A549 (cell line): ENCODE results near the gene CBX4.

ENCODE experiments used
- ESRRA ChIP-seq: fragments of 150-350 bp; IDR thresholded peaks from 2 replicates; pipeline ENCODE4 v1.6.1; 2014; ENCODE audit warnings: mild to moderate bottlenecking, low read length, borderline replicate concordance
- JUN ChIP-seq, 2 experiments: fragments of >200 bp; sonication (Bioruptor Twin); formaldehyde crosslinking; IDR thresholded peaks; 2 replicates in 1 of 2; 3 replicates in 1 of 2; pipeline ENCODE4 v1.6.1; 2016 to 2017
- JUNB ChIP-seq: fragments of >200 bp; sonication (Bioruptor Twin); formaldehyde crosslinking; IDR thresholded peaks from 2 replicates; pipeline ENCODE4 v1.6.1; 2016
- MAZ ChIP-seq: fragments of 150-350 bp; IDR thresholded peaks from 2 replicates; pipeline ENCODE4 v1.6.1; 2014; ENCODE audit warnings: antibody characterized with exemption, low read depth, low read length, borderline replicate concordance
- NFE2L2 ChIP-seq: fragments of 150-350 bp; conservative IDR thresholded peaks from 2 replicates; pipeline ENCODE4 v1.6.1; 2014; ENCODE audit warnings: low read length
- NR3C1 ChIP-seq: fragments of >200 bp; sonication (Bioruptor Twin); formaldehyde crosslinking; IDR thresholded peaks from 3 replicates; pipeline ENCODE4 v1.6.1; 2017
- POLR2A ChIP-seq: IDR thresholded peaks from 2 replicates; pipeline ENCODE4 v1.6.1; 2012; ENCODE audit warnings: mild to moderate bottlenecking, low read length
- RAD21 ChIP-seq, 2 experiments: fragments of >200 bp in 1 of 2; sonication (Bioruptor Twin) in 1 of 2; formaldehyde crosslinking in 1 of 2; IDR thresholded peaks in 1 of 2; conservative IDR thresholded peaks in 1 of 2; 2 replicates in 1 of 2; 3 replicates in 1 of 2; pipeline ENCODE4 v1.6.1; 2012 to 2018; ENCODE audit warnings: inconsistent platforms in 1 of 2
- TP53 ChIP-seq: fragments of 250-450 bp; sonication (Bioruptor Pico); IDR thresholded peaks from 2 replicates; pipeline ENCODE4 v1.5.0; 2021; ENCODE audit warnings: mild to moderate bottlenecking, moderate library complexity
- ZFP36 ChIP-seq: fragments of 450-650 bp; IDR thresholded peaks from 2 replicates; pipeline ENCODE4 v1.6.1; 2014; ENCODE audit warnings: borderline replicate concordance; ENCODE audit not compliant: partially characterized antibody
- TF ChIP-seq, protein P1 (sequence below): fragments of >200 bp; sonication (Bioruptor Twin); formaldehyde crosslinking; IDR thresholded peaks from 3 replicates; pipeline ENCODE4 v1.5.1; 2016
- TF ChIP-seq, protein P2 (sequence below): IDR thresholded peaks from 2 replicates; pipeline ENCODE4 v1.6.1; 2012
- TF ChIP-seq, protein P3 (sequence below): IDR thresholded peaks from 2 replicates; pipeline ENCODE4 v1.6.1; 2012

DNA sequence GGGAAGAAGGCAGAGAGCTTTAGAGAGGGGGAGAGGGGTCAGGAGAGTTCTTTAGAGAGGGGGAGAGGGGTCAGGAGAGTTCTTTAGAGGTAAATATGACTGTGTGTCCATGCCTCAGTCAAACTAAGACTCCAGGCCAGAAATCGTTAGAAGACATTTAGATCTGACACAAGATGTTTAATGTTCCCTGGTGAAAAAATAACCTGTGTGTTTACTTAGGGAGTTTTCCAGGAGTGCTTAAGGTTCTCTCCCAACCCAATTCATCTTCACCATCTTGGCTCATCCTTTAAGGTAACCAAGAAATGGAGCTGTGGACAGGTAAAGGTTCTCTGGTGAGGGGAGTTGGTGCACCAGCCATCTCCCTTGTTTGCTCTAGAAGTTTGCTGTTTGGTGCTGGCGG is 9.8 kb downstream of the CBX4 start:
- TF ChIP-seq RAD21 (conservative IDR thresholded peaks at IDR 0.05 in 1 of 2, IDR thresholded peaks at IDR 0.05 in 1 of 2) (no peak), POLR2A (no peak), JUN (IDR thresholded peaks at IDR 0.05) (no peak), MAZ (no peak), ESRRA (no peak), TP53 (no peak), NFE2L2 (no peak), JUNB (no peak), NR3C1 (no peak), ZFP36 (no peak)
- TF ChIP-seq, protein P1, sequence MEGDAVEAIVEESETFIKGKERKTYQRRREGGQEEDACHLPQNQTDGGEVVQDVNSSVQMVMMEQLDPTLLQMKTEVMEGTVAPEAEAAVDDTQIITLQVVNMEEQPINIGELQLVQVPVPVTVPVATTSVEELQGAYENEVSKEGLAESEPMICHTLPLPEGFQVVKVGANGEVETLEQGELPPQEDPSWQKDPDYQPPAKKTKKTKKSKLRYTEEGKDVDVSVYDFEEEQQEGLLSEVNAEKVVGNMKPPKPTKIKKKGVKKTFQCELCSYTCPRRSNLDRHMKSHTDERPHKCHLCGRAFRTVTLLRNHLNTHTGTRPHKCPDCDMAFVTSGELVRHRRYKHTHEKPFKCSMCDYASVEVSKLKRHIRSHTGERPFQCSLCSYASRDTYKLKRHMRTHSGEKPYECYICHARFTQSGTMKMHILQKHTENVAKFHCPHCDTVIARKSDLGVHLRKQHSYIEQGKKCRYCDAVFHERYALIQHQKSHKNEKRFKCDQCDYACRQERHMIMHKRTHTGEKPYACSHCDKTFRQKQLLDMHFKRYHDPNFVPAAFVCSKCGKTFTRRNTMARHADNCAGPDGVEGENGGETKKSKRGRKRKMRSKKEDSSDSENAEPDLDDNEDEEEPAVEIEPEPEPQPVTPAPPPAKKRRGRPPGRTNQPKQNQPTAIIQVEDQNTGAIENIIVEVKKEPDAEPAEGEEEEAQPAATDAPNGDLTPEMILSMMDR: no peak
- TF ChIP-seq, protein P2, sequence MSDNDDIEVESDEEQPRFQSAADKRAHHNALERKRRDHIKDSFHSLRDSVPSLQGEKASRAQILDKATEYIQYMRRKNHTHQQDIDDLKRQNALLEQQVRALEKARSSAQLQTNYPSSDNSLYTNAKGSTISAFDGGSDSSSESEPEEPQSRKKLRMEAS: no peak
- TF ChIP-seq, protein P3, sequence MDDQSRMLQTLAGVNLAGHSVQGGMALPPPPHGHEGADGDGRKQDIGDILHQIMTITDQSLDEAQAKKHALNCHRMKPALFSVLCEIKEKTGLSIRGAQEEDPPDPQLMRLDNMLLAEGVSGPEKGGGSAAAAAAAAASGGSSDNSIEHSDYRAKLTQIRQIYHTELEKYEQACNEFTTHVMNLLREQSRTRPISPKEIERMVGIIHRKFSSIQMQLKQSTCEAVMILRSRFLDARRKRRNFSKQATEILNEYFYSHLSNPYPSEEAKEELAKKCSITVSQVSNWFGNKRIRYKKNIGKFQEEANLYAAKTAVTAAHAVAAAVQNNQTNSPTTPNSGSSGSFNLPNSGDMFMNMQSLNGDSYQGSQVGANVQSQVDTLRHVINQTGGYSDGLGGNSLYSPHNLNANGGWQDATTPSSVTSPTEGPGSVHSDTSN: no peak
